ENCODE data around the gene MAGI2.

MAGI2 gene

DNA sequence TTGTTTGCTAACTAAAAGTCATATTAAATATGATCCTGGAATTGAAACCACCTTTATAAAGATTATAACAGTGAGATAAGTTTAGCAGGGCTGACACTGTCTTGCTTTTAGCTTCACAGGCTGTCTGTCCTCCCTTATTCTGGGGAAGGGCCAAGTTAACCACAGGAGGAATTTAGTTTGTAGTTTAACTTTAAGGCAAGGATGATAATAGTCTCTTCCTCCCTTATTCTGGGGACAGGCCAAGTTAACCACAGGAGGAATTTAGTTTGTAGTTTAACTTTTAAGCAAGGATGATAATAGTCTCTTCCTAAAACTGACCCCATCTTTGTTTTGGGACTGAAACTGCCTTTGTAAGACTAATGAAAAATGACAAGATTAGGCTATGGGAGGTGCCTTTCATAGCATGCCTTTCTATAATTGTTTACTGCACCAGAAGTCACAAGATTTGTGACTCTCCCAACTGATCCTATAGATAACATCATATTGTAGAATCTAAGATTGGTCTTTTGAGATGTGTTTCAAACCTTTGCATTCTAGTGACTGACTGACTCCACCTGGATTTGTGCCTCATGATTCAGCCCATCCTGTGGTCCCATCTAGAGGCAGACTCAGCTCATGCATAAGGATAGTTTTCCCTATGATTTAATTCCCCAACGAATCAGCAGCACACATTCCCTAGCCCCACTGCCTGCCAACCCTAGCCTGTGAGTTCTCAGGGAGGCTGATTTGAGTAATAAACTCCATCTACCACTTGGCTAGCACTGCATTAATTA lies 212.0 kb downstream of the MAGI2 start:
- no peak for DNase-seq

GRCh38 chr7:79240413-79240812 lies 213.1 kb downstream of the MAGI2 start:
- DNase-seq: no peak

DNA sequence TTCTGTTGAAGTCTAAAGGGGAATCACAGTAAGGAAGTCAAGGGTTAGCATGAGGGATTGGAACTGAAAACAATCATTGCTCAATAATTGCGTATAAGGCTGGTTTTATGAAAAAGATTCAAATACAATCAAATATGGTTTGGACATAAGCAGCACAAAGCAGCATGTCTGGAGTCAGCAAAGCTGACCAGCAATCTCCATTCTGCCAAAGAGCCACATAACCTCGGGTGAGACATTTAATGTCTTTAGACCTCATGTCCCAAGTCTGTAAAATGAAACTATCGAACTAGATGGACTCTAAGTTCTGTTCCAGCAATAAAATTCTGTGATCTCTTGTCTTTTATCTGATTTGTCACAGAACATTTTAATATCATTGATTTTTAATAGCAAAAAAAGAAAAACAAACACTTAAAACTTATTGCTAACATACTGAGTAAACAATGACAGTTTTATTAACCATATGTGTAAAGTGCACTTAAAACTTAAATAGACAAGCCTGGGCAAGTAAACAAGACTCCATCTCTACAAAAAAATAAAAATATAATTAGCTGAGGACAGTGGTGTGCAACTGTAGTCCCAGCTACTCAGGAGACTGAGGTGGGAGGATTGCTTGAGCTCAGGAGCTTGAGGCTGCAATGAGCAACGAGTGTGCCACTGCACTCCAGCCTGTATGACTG lies 217.0 kb downstream of the MAGI2 start:
- DNase-seq: no peak

GRCh38 chr7:79227044-79227443 lies 226.4 kb downstream of the MAGI2 start:
- no peak for DNase-seq

DNA sequence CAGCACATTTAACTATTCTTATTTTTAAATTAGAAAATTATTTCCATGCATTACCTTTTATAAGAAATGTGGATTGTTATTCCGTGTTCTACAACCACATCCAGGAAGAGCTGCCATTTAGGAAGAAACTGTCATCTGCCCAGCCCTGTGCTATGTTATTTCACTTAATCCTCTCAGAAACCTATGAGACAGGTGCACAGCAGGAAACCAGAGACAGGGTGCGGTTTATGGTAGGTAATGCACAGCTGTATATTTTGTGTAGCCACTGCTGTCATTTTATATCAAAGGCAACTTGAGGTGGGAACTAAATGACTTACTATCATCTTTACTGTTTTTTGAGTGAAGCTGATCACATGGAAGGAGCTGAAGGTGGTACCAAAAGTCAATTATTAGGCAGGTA lies 232.3 kb downstream of the MAGI2 start:
- no peak for DNase-seq

DNA sequence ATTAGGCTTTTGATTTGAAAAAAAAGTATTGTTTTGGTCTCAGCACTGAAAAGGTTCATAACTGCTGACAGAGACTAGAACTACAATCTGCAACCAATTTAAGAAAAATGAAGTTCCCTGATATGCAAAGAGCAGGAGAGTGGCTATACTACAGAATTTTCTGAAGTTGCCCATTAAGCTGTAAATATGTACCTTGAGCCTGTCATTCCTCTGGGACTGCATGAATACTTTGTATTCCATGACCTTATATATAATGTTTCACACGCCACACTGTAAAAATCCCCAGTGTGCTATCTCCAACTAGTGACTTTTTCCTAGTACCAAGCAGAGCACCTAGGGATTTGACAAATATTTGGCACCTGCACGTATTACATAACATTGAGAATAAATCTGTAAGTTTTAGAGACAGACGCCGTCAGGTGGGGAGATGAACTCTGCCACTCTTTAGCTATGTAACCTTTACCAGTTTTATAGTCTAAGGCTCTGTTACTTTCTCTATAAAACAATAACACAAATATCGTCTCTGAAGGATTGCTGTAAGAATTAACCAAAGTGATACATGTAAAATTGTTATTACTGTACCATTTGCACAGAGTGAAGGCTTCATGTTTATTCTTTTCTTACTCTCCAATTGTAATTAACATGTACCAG lies 235.4 kb downstream of the MAGI2 start:
- DNase-seq: no peak

GRCh38 chr7:79217468-79217867 lies 236.0 kb downstream of the MAGI2 start:
- DNase-seq: no peak

DNA sequence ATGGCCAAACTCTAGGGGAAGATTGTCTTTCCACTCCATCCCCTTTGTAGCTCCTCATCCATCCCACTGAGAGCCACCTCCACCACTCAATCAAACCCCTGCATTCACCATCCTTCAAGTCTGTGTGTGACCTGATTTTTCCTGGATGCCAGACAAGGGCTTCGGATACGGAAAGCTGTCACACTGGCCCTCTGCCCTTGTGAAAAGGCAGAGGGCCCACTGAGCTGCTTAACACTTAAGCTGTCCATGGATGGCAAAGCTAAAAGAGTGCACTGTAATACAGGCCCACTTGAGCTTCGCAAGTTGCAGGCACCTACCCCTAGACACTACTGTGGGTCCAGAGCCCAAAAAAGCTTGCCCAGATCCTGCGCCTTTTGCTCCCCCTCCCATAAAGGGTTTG lies 237.2 kb downstream of the MAGI2 start:
- DNase-seq: no peak

GRCh38 chr7:79212334-79212733 lies 241.1 kb downstream of the MAGI2 start:
- no peak for DNase-seq

DNA sequence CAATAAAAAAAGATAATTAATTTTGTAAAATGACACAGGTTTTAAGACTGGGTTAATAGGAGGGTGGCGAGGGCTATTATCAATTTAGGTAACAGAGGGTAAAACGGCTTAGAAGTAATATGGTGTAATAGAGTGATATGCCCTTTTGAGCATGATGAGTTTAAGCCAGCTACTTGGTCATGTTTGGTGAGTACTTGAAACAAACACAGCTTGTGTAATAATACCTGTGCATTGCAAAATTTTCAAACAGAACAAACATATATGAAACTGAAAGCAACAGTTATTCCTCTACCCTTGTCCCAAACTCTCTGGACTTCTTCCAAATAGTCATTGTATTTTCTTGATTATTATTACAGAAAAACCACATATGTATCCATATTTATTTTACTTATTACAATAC lies 241.7 kb downstream of the MAGI2 start:
- DNase-seq: no peak

GRCh38 chr7:79199961-79200360 lies 253.5 kb downstream of the MAGI2 start:
- no peak for DNase-seq

GRCh38 chr7:79199266-79199665 lies 254.2 kb downstream of the MAGI2 start:
- DNase-seq: no peak

- DNase-seq: no peak
These were observed 267.9 kb downstream of the MAGI2 start for GRCh38 chr7:79185605-79186004.

DNA sequence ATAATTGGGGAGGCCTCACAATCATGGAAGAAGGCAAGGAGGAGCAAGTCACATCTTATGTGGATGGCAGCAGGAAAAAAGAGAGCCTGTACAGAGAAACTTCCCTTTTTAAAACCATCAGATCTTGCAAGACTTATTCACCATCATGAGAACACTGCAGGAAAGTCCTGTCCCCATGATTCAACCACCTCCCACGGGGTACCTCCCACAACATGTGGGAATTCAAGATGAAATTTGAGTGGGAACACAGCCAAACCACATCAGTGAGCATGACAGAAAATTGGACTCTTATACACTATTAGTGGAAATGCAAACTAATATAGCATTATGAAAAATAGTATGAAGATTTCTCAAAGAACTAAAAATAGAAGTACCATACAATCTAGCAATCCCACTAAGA lies 271.2 kb downstream of the MAGI2 start:
- DNase-seq: no peak

GRCh38 chr7:79180533-79180932 lies 272.9 kb downstream of the MAGI2 start:
- no peak for DNase-seq

DNA sequence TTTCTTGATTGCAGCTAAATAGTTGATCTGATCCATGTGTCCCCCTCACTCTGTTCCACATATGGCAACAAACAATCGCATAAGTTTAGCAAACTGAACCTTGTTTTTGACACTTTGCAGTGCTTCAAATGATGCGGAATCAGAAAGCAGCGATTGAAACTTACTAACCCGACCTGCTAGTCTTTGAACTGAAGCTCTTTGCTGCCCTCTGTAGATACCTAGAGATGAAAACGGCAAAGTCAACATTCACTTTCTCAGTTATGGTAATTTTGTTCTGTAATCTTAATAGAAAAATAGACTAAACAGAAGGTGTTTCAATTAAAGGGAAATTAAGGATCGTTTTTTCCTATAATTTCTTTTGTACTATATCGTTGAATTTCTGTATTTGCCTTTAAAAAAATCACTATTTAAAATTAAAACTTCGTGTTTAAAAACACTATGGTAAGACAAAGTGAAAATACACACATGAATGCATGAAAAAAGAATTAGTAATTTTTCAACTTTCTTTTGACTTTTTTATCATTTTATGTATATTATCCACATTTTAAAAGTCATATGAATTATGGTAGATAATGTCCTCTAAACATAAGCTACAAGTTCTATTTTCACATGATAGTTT lies 276.5 kb downstream of the MAGI2 start:
- no peak for DNase-seq

DNA sequence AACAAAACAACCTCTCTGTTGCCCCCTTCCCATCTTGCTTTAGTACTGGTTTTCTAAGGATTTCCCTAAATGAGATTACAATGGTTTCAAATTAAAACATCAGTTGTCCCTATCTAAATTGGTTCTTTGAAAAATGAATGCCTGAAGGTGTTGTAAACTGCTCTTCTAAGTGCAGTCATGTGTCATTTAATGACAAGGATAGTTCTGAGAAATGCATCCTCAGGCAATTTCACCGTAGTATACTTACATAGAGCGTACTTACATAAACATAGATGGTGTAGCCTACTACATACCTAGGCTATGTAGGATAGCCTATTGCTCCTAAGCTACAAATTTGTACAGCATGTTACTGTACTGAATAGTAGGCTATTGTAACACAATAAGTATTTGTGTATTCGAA lies 278.1 kb downstream of the MAGI2 start:
- no peak for DNase-seq

- no peak for DNase-seq
These were observed 288.2 kb downstream of the MAGI2 start for GRCh38 chr7:79165225-79165624.

DNA sequence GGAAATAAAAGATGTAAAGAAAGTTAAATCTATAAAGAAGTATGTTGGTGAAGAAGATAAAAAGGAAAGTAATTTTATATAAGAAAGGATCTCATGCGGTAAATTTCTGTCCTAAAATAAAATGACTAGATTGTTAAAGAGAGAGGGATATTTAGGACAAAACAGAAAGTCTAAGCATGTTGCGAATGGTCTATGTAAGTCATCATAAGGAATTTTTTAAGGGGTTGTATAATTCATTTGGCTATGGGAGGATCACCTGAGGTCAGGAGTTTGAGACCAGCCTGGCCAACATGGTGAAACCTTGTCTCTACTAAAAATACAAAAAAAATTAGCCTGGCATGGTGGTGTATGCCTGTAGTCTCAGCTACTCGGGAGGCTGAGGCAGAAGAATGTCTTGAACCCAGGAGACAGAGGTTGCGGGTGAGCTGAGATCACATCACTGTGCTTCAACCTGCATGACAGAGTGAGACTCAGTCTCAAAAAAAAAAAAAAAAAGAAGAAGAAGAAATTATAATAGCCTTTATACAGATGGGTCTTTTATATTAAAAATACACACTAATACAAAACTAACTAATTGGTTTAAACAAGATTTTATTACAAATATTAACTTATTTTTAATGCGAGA lies 294.3 kb downstream of the MAGI2 start:
- DNase-seq: no peak

- no peak for DNase-seq
These were observed 296.2 kb downstream of the MAGI2 start for GRCh38 chr7:79157281-79157680.

DNA sequence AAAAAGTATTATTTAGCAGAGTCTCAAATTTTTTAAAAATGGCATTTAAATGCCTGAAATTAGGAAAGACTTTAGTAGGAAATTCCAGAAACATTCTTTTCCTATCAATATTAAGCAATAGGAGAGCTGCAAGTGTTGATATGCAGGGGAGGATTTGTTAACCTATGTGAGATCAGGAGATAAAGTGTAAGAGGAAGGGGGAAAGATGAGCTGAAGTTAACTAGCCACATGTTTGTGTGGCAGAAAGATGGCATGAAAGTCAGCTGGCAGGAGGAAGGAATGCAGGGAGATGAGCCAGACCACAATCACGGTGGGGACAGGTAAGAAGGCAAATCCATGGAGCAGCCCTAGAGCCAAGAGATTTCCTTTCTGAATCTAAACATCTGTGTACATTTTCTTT lies 303.6 kb downstream of the MAGI2 start:
- no peak for DNase-seq

- DNase-seq: no peak
These were observed 310.8 kb downstream of the MAGI2 start for GRCh38 chr7:79142706-79143105.

- DNase-seq: no peak
These were observed 312.2 kb downstream of the MAGI2 start for GRCh38 chr7:79141252-79141651.

All from stimulated activated CD4-positive, alpha-beta T cell treated with anti-CD3 and anti-CD28 coated beads, Interleukin-4, amount 100 ng/mL, for 1 hour (primary cell).